GM18505 (cell line): ENCODE measurements around the gene BRK1.
"Not testable (repeated sequence)": the region's sequence is repeated elsewhere in the genome, so short reads cannot be mapped to it uniquely, and the experiment has no call there.

ENCODE experiments used
- ATAC-seq: cut with Tn5 transposase; IDR thresholded peaks from one replicate; pipeline ENCODE4 v1.9.1; 2021; ENCODE audit not compliant: unreplicated experiment
- POLR2A ChIP-seq: IDR thresholded peaks from 4 replicates; pipeline ENCODE4 v1.6.1; 2011; ENCODE audit warnings: borderline replicate concordance; ENCODE audit not compliant: insufficient read depth, insufficient read length; ENCODE audit errors: extremely low read depth

BRK1 gene

GRCh38 chr3:10115326-10116137 is at the start of gene BRK1:
TSS of gene BRK1 (plus strand) at chr3:10115675. CDS start at chr3:10115702, 27 bp downstream.
- peak; percentile 94 for ATAC-seq
- TF ChIP-seq POLR2A: peak; percentile 98

GRCh38 chr3:10070077-10070476 is 45.4 kb upstream of the BRK1 start:
- ATAC-seq: not testable (repeated sequence)

- ATAC-seq: no peak
- no peak for TF ChIP-seq POLR2A
Observed at GRCh38 chr3:10074666-10075065, 40.8 kb upstream of the BRK1 start.

GRCh38 chr3:10081871-10082270 is 33.6 kb upstream of the BRK1 start:
- ATAC-seq: no peak
- TF ChIP-seq POLR2A: no peak

GRCh38 chr3:10085738-10086137 is 29.7 kb upstream of the BRK1 start:
- ATAC-seq: no peak
- no peak for TF ChIP-seq POLR2A

- no peak for TF ChIP-seq POLR2A
- no peak for ATAC-seq
Observed at GRCh38 chr3:10088256-10088655, 27.2 kb upstream of the BRK1 start.

GRCh38 chr3:10090179-10090578 is 25.3 kb upstream of the BRK1 start:
- no peak for ATAC-seq
- no peak for TF ChIP-seq POLR2A

- not testable (repeated sequence) for ATAC-seq
Observed at GRCh38 chr3:10090774-10091173, 24.7 kb upstream of the BRK1 start.

- ATAC-seq: not testable (repeated sequence)
Observed at GRCh38 chr3:10091387-10091786, 24.1 kb upstream of the BRK1 start.

- TF ChIP-seq POLR2A: no peak
- no peak for ATAC-seq
Observed at GRCh38 chr3:10093678-10094077, 21.8 kb upstream of the BRK1 start.

- TF ChIP-seq POLR2A: no peak
- no peak for ATAC-seq
Observed at GRCh38 chr3:10099041-10099440, 16.4 kb upstream of the BRK1 start.

- no peak for ATAC-seq
Observed at GRCh38 chr3:10106919-10107318, 8.6 kb upstream of the BRK1 start.

GRCh38 chr3:10108091-10108490 is 7.4 kb upstream of the BRK1 start, which contains the start of gene FANCD2OS:
TSS of gene FANCD2OS (minus strand) at chr3:10108255. CDS start at chr3:10104774, 3,481 bp downstream.
- no peak for ATAC-seq
- no peak for TF ChIP-seq POLR2A

More at GRCh38 chr3:10106919-10107318, 8.6 kb upstream of the BRK1 start:
- no peak for TF ChIP-seq POLR2A

GRCh38 chr3:10116138-10116460 is 624 bp downstream of the BRK1 start:
- no peak for TF ChIP-seq POLR2A
- ATAC-seq: no peak

GRCh38 chr3:10116928-10117327 is 1.5 kb downstream of the BRK1 start:
- TF ChIP-seq POLR2A: no peak
- ATAC-seq: no peak

- TF ChIP-seq POLR2A: no peak
- ATAC-seq: no peak
Observed at GRCh38 chr3:10119376-10119775, 3.9 kb downstream of the BRK1 start.

GRCh38 chr3:10121064-10121463 is 5.6 kb downstream of the BRK1 start:
- ATAC-seq: no peak
- no peak for TF ChIP-seq POLR2A
